Stimulated activated CD4-positive, alpha-beta T cell treated with anti-CD3 and anti-CD28 coated beads, Interleukin-2, amount 100 ng/mL, for 4 hours (primary cell): Measurements from ENCODE around the gene SELENOW.
A peak's percentile ranks its signal among the peaks of the same experiment; 100 is the strongest.
"Not testable (repeated sequence)": the region's sequence is repeated elsewhere in the genome, so short reads cannot be mapped to it uniquely, and the experiment has no call there.

Experiments used
- DNase-seq: peaks from one replicate; pipeline ENCODE4 v3.0.0-alpha.2; 2020; ENCODE audit warnings: low read depth

Gene SELENOW

DNA sequence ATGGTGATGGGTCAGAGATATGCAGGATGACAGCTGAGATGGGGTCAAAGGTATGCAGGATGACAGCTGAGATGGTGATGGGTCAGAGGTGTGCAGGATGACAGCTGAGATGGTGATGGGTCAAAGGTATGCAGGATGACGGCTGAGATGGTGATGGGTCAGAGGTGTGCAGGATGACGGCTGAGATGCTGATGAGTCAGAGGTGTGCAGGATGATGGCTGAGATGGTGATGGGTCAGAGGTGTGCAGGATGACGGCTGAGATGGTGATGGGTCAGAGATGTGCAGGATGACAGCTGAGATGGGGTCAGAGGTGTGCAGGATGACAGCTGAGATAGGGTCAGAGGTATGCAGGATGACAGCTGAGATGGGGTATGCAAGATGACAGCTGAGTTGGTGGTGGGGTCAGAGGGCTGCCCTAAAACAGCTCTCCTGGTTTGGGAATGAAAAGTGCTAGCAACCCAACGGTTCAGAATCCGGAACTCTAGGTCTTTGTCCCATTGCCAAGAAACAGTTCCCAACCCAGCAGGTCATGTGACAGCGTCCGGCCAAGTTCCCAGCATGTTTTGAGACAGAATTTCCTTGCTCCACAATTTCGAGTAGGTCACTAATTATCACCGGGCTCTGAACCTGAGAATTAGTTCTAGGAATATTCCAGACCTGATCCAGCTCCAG is 3.2 kb downstream of the SELENOW start:
- DNase-seq = no peak

DNA sequence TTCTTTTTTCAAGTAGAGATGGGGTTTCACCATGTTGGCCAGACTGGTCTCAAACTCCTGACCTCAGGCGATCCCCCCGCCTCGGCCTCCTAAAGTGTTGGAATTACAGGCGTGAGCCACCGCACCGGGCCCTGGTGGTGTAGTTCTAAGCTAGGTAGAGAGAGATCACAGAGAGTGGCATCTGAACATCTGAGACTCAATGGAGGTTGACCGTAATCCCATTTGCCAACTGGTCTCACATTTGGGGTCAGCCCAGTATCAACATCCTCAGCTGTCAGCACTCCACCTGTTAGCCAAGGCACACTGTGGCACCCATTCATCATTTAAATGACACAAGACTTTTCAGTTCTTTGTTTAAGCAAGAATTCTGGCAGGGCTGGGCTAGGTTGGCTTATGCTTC is 8.1 kb downstream of the SELENOW start:
- DNase-seq = no peak

DNA sequence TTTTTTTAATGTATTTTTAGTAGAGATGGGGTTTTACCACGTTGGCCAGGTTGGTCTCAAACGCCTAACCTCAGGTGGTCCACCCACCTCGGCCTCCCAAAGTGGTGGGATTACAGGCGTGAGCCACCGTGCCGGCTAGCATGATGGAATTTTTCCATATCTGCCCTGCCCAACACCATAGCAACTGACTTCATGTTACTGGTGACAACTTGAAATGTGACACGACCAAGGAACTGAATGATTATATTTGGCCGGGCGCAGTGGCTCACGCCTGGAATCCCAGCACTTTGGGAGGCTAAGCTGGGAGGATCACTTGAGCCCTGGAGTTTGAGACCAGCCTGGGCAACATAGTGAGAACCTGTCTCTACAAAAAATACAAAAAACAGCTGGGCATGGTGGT is 8.8 kb downstream of the SELENOW start:
- DNase-seq = not testable (repeated sequence)

DNA sequence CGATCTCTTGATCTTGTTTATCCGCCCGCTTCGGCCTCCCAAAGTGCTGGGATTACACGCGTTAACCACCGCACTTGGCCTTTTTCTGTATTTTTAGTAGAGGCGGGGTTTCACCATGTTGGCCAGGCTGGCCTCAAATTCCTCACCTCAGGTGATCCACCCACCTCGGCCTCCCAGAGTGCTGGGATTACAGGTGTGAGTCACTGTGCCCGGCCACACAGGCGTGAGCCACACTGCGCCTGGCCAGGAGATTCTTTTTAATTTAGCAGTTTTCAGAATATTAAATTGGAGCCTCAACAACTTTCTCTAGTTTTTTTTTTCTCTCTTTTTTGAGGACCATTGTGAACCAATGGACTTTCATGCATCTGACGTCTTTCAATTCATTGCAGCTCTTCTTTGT is 11.3 kb downstream of the SELENOW start:
- DNase-seq = not testable (repeated sequence)

DNA sequence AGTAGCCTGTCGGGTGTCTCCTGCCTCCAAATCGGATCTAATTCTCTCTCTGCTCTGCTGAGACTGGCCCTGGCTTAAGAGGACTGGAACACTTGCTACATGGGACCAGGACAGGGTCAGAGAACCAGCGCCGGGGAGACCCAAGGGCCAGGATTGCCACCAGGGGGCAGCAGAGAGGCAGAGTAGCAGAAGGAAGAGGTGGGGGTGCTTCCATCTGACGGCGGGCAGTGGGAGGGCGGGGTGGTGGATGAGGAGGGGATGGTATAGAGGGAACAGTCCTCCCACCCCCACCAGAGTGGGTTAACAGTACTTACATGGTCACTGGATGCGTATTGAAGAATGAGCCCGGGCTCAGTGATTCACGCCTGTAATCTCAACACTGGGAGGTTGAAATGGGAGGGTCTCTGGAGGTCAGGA is 11.9 kb downstream of the SELENOW start:
- peak; percentile 78 for DNase-seq

DNA sequence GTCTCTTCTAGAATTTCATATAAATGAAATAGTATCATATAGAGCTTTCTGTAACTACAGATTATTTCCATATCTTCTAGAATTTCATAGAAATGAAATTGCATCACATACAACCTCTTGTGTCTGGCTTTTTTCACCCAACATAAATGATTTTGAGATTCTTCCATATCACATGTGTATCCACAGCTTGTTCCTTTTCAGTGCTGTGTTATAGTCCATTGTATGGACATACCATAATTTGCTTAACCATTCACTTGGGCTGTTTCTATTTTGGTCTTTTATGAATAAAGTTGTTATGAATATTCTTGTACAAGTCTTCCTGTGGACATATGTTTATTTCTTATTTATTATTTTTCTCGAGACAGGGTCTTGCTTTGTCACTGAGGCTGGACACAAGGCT is 14.1 kb downstream of the SELENOW start:
- no peak for DNase-seq

DNA sequence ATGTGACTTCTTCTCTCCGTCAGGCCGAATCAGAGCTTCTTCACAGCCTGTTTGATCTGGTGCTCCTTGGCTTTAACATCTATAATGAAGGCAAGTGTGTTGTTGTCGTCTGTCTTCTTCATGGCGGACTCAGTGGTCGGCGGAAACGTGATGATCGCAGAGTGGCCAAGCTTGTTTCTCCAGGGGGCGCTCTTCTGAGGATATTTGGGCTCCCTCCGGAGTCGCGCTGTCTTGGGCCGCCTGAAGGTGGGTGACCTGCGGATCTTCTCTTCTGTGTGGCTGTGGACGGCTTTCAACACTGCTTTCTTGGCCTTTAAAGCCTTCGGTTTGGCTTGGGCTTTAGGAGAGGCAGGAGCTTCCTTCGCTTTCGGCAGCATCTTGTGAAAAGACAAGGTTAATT is 16.0 kb downstream of the SELENOW start:
- DNase-seq = no peak

DNA sequence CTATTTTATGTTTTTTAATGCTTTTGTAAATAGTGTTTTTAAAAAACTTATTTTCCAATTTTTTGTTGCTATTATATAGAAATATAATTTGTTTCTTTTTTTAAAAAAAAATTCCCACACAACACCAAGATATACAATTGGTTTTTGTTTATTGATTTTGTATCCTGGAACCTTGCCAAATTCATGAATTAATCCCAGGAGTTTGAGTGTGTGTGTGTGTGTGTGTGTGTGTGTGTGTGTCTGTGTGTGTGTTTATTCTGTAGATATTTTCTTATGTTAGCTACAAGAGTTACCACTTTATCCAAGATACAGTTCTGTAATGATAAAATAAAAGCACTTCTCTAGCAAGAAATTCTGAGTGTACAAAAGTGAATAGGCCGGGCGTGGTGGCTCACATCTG is 18.3 kb downstream of the SELENOW start:
- no peak for DNase-seq

DNA sequence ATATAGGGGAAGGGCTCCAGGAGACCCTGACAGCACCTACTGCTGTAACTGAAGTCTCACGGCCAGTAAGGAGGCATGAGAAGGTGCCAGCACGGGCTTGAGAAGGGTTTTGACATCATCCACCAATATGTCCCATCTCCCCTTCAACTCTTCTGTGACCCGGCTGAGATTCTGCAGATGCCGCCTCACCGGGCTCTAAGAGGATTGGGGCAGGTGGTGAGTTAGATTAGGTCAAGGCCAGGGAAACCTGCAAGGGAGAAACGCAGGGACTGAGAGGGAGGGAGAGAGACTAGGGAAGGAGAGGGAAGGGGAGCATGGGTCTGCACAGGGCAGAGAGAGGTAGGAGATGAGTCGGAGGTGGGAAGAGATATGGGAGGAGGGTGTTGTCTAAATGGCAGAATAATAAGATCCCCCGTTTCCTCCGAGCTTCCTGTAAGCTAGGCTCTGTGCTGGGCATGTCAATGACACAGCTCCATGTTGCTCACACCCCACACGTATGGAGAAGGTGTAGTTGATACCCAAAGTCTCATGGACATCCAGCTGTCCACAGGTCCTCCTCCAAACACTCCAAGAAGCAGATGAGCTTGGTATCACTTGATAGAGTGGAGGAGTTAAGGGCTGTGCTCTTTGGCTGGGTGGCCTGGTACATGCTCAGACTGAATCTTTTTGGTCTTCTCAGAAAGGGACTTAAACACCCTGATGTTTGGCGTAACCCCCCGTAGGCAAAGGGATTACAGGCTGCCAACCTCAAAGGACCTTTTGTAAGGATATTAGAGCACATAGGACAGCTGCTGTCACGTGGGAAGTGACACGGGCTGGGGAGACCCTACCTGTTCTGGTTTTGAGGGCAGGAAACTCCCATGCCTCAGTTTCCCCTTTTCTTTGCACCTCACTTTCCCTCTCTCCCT is 19.7 kb downstream of the SELENOW start:
- DNase-seq = no peak

DNA sequence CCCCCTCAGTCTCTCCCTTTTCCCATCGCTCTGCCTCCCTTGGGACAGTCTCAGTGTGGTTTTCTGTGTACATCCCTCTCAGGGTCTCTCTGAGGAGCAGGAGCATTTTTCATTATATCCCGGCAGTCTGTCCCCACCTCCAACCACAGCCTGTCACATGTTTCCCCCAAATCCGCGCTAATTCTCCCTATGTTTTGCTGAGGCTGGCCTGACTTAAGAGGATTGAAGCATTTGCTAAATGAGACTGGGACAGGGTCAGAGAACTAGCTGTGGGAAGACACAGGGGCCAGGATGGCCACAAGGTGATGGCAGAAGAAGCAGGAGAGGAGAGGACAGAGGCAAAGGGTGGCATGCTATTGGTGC is 20.4 kb downstream of the SELENOW start:
- no peak for DNase-seq

DNA sequence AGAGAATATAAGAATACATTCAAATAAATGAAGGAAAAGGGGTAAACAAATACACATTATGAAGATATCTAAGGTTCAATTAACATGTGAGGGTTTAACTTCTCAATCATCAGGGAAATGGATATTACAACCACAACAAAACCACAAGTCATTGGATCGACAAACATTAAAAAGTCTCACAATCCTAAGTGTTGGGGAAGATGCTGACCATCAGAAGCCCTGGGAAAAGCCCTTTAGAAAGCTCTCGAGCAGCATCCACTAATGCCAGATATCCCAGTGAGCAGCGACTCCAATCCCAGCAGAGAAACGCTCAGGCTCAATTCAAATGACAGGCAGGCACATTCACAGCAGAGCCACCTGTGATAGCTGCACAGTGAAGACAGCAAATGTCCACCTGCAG is 22.8 kb downstream of the SELENOW start:
- DNase-seq = no peak

DNA sequence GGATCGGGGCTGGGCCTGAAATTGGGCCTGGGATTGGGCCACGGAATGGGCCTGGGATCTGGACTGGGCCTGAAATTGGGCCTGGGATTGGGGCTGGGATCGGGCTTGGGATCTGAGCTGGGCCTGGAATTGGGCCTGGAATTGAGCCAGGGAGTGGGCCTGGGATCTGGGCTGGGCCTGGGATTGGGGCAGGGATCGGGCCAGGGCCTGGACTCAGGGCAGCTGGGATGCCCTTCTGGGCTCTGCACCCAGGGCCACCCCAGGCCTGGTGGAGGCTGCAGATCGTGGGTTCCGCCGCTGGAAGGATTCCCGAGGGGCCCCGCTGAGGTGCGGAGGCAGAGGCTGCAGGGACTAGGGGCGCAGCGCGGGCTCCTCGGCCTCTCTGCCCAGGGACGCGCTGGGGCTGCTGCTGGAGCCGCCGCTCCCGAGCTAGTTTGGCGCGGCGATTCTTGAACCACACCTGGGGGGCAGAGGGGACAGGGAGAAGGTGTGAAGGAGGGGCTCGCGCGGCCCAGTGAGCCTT is 24.1 kb downstream of the SELENOW start:
- no peak for DNase-seq

DNA sequence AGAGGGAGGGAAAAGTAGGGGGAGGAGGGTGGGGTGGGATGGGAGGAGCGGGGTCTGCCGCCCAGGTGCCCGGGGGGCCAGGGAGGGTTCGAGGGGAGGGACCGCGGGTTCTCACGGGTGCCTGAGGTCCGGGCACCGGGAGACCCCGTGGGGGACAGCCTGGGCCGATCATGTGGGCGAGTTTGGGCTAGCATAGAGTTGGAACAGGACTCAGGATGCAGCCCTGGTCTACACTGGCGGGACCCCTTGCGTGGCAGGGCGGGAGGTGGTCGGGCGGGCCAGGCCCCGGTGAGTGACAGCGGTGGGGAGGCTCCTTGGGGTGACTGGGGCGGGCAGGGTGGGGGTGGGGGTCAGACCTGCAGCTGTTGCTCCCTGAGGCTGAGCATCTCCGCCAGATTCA is 24.6 kb downstream of the SELENOW start:
- DNase-seq = not testable (repeated sequence)

DNA sequence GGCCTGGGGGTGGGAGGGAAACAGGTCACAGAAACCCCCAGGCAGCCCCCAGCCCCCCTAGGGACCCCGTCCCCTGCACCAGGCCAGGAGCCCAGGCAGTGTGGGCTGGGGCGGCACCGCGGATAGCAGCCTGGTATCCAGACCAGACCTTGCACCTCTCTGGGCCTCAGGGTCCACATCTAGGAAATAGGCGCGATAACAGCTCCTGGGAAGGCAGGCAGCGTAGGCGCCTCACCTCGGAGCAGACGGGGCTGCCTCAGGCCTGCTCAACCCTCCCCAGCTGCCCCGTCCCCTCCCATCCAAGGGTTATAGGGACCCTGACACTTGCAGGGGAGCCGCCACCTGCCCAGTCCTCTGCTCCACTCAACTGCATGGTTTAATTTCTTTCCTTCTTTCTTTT is 25.2 kb downstream of the SELENOW start:
- DNase-seq = not testable (repeated sequence)

DNA sequence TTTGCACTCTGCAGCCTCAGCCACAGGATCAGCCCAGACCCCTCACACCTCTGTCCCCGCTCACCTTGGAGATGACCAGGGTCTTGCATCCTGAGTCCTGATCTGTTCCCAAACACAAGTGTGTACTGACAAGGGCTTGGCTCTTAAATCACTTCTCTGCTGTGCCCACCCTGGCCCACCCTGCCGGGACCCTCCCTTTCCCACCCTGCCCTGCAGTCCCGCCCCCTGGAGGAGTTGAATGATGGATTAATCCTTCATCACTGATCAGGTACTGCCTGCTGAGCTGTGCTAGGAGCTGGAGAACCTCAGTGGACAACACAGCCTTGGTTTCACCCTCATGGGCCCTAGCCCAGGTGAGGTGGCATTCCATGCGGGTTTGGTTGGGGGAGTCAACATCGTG is 25.9 kb downstream of the SELENOW start, which contains the start of gene TPRX1:
TPRX1 (minus strand) TSS at position 101 of the 400 bp plus-strand sequence; CDS start at position 89, 12 bp downstream.
- DNase-seq = not testable (repeated sequence)

DNA sequence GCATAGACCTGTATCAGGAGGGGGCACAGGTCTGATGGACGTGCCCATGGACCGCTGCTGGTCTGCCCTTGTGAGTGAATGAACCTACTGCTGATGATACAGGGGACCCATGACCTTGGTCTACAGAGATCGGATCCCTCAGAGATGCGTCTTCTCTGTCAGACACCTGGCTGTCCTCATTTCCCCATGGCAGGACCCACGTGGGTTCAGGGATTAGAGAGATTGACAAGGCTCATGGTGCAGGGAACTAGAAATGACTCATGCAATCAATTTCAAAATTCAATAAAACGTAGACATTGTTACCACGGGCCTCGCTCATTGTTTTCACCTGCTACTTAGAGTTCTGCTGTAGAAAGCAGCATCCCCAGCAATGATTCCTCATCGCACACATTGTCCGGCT is 26.8 kb downstream of the SELENOW start:
- no peak for DNase-seq

DNA sequence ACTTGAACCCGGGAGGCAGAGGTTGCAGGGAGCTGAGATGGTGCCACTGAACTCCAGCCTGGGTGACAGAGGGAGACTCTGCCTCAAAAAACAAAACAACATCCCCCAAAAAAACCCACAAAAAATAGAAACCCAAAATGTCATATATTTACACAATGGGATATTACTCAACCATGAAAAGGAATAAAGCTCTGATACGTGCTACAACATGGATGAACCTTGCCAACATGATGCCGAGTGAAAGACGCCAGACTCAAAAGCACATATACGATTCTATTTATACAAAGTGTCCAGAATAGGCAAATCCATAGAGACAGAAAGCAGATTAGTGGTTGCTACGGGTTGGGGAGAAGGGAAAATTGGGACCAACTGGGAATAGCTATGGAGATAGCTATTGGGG is 27.9 kb downstream of the SELENOW start:
- no peak for DNase-seq

DNA sequence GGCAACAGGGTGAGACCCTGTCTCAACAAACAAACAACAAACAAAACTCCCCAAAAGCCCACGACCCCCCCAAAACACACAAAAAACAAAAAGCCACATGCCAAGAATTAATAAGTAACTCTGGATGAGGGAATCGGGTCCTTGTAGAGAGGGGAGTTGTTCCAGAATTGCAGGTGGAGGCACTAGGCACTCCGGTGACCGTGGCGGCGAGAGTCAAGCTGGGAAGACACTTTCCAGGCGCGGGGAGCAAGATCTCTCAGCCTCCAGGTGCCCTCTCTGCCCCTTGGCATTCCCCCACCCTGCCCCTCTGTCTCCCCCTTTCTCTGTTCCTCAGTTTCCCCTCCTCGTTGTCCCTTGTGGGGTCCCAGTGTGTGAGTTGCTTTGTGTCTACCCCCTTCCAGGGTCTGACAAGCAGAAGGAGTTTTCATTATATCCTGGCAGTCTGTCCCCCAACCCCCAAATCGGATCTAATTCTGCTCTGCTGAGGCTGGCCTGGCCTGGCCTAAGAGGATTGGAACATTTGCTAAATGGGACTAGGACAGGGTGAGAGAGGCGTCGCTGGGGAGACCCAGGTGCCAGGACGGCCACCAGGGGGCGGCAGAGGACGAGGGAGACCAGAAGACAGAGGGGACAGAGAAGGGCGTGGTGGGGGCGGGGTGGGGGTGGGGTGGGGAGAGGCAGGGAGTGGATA is 34.9 kb downstream of the SELENOW start:
- peak; percentile 63 for DNase-seq

DNA sequence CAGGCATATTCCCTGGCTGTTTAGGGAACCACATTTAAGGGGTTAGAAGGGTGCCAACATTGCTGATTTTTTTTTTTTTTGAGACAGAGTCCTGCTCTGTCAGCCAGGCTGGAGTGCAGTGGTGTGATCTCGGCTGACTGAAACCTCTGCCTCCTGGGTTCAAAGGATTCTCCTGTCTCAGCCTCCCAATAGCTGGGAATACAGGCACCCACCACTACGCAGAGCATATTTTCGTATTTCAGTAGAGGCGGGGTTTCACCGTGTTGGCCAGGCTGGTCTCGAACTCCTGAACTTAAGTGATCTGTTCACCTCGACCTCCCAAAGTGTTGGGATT is 35.5 kb downstream of the SELENOW start:
- no peak for DNase-seq

DNA sequence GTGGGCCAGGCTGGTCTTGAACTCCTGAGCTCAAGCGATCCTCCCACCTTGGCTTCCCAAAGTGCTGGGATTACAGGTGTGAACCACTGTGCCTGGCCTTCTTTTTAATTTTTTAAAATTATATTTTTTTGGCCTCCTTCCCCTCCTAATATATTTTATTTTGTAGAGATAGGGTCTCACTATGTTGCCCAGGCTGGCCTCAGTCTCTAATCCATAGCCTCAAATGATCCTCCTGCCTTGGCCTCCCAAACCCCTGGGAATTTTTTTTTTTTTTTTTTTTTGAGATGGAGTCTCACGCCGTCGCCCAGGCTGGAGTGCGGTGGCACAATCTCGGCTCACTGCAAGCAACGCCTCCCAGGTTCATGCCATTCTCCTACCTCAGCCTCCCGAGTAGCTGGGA is 37.8 kb downstream of the SELENOW start:
- not testable (repeated sequence) for DNase-seq

DNA sequence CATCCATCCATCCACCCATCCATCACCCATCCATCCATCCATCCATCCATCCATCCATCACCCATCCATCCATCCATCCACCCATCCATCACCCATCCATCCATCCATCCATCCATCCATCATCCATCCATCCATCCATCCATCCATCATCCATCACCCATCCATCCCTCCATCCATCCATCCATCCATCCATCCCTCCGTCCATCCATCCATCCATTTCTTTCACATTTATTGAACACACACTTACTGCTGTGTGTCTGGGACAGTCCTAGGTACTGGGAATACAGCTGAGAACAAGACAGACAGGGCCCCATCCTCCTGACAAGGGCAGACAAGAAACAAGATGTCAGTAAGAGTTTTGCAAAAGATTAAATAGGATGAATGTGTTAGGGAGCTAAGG is 39.7 kb downstream of the SELENOW start:
- DNase-seq = not testable (repeated sequence)

DNA sequence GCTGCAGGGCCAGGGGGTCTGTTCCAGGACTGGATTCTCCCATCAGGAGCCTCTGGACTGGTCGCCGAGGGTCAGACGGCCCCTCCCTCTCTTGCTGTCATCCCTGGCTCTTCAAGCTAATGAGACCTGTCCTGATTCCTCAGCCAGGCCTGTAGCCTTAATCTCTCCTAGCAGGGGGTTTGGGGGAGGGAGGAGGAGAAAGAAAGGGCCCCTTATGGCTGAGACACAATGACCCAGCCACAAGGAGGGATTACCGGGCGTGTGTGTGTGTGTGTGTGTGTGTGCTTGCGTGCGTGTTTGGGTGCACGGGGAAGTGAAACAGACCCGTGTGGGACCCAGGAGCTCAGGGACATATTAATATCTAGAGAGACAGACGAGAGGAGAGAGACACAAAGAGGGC is 41.4 kb downstream of the SELENOW start:
- DNase-seq = no peak

DNA sequence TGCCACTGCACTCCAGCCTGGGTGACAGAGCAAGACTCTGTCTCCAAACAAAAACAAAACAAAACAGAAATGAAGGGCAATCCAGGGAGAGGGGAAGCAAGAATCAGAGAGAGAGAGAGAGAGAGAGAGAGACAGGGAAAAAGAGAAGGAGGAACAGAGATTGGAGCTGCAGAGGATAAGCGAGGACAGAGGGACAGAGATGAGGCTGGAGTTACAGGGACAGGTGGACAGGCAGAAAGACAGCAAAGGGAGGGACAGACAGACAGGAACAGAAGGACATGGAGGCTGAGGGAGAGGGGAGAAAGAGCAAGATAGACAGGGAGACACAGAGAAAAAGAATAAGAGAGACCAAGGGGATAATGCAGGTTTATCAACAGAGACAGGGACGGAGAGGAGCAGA is 41.9 kb downstream of the SELENOW start:
- DNase-seq = no peak
